Activated T-helper 9 cell treated with anti-CD3 and anti-CD28 coated beads, Interleukin-2, amount 50 U/mL, for 16 hours (primary cell): ENCODE results near the gene SLC18A3.
A peak's percentile ranks its signal among the peaks of the same experiment; 100 is the strongest.

Experiments
- DNase-seq: peaks from one replicate; pipeline ENCODE4 v3.0.0-alpha.2; 2020; ENCODE audit warnings: low read depth

SLC18A3 gene

DNA sequence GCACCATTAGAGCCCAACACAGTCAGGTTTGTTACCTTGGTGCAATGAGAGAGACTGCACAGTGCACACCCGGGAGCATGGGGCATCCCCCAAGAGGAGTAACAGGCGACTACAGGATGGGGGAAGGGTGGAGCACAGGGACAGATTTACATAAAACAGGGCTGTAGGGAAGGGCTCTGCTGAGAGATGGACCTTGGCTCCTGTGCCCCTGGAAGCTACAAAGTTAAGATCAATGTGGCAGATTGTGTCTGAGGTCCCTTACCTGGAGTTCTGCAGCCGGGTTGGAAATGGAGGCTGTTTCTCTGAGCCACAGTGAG, 13.7 kb upstream of the SLC18A3 start:
- no peak for DNase-seq

- DNase-seq: no peak
Measured at GRCh38 chr10:49596836-49597235, 13.3 kb upstream of the SLC18A3 start.

DNA sequence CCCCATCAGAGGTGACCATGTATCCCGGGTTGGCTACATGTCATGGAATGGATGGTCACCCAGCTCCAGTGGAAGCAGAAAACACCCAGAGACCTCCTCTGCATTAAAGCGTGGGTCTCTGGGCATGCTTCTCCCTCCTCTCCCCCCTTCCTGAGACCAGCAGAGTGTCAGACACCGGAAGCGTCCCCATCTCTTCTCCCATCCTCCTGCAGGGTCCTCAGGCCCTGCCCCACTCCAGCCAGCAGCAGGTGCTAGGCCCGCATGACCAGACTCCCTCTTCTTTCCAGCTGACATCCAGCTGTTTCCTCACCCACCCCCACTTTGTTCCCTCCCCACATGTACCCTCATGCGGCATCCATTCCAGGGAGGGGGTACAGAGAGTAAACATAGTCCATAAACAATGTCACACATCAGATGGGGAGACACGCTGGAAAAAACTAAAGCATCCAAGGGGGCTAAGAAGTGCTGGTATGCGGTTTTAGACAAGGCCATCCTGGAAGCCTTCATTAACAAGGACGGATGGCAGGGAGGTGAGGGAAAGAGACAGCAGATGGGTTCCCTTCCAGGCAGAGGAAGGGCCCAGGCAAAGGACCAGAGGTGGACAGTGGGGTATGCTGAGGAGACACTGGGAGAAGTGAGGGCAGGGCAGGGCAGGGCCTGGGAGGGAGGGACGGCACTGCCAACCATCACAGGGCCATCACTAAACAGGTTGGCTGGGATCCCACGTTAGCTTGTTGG, 12.5 kb upstream of the SLC18A3 start:
- no peak for DNase-seq

GRCh38 chr10:49598164-49598856, 11.8 kb upstream of the SLC18A3 start:
- DNase-seq: no peak

DNA sequence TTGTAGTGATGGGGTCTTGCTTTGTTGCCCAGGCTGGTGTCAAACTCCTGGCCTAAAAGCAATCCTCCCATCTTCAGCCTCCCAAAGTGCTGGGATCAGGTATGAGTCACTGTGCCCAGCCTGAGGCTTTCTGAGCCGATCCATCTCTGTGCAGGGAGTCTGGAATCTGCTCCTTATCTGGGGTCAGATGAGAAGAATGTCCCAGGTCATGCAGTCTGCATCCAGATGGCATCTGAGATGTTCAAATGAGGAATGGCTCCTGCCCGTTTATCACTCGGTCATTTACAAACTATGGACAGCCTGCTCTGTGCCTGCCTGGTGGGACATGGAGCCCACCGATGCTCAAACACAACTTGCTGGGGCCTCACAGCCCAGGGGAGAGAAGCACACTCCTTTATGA, 11.1 kb upstream of the SLC18A3 start:
- DNase-seq: no peak

GRCh38 chr10:49599546-49599945, 10.6 kb upstream of the SLC18A3 start:
- DNase-seq: no peak

DNA sequence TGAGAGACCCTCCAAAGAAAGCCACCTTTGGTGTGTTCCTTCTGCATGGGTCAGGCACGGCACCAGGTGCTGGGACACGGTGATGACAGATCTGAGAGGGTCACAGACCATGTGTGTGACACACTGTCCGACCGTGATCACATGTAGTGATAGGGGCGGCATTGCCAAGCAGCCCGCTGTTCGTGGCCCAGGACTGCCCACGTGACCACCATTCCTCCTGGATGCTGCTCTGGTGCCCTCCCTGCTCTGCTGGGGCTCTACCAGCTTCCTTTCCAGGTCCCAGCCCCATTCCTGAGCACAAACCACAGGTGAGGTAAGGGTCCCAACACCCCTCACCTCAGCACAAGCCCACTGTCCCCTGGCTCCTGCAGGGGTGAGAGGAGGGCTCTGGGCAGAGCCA, 10.1 kb upstream of the SLC18A3 start:
- no peak for DNase-seq

DNA sequence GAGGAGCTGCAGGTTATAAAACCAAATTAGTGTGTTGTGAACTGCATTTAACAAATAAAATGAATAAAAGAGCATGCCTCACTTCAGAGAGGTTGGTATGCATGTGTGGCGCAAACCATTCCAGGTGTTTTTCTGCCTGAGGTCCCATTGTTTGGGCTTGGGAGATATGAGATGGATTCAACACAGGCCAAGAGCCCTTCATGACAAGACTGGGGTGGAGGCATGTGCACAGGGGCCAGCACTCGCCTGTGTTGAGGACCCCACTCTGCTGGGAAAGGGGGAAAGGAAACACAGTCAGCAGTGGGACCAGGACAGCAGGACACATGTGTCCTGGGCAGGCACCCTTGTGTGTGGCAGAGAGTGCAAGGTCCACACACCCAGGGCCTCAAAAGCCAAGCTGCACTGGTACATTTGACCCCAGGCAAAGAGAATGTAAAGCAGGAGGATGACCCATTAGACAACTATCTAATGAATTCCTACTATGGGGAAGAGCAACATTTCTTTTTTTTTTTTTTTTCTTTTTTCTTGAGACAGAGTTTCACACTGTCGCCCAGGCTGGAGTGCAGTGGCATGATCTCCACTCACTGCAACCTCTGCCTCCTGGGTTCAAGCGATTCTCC, 9.2 kb upstream of the SLC18A3 start:
- DNase-seq: no peak

DNA sequence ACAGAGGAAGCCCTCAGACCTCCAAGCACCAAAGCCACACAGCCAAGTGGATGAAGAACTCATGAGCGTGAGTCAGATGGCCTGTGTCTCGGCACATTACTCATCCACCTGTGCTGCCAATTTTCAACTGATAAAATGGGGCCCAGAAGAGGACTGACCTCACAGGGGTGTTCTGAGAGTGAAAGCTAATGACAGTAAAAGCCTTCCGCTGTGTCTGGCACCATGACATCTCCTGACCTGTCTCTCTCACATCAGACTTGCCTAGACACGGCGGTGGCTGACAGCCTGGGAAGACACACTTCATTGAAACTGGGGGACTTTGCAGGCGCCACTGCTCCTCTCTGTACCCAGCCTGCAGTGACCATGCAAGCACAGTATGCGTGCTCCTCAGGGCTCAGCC, 8.3 kb upstream of the SLC18A3 start:
- no peak for DNase-seq

DNA sequence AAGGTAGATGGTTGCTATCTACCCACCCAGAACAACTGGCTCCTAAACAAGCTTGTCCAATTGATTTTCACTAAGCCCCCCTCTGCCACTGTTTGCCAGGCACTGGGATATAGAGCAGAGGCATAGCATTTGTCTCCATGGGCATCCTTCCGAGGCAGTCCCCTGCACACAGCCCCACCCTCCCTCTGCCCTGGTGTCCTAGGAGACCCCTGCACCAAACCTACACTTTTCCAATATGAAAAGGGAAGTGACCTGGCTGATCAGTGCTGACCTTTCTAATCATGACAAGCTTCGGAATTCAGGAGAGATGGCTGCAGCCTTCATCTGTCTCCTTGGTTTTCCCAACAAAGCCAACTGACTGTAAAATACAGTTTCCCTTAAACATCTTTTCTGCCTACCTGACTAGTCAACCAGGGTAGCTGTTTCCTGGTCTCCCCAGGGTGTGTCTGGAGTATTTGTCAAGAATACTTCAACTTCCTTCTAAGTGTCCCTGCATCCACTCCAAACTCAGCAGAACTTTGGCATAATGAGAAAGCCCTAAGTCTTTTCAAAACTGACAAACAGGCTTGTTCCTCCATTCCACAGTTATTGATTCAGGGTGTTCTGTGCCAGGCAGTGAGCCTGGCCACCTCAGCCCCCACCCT, 7.6 kb upstream of the SLC18A3 start:
- no peak for DNase-seq

GRCh38 chr10:49605216-49605938, 4.7 kb upstream of the SLC18A3 start:
- no peak for DNase-seq

- DNase-seq: no peak
Measured at GRCh38 chr10:49605939-49606509, 4.1 kb upstream of the SLC18A3 start.

DNA sequence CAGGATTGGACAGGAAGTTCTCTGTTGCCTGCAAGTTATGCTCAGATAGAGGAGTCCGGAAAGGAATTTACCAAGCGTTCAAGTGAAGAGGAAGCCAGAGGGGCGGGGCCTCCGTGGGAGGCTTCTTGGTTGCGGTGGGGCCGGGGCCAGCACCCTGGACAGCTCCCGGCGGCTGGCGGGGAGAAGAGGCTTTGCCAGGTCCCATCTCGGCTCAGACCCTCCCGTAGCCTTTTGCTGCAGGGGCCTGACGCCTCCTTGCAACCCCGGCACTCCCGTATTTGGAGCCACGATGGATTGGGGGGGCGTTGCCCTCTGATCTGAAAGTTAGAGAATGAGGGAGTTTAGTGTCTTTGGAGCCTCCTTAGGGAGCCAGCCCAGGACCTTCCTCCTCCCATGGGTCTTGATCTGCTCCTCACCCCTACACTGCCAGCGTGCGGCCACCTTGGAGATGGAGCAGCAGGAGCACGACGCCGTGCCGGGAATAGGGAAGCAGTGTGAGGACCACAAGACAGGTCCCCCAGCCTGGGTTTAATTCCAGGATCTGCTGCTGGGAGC, 3.1 kb upstream of the SLC18A3 start:
- DNase-seq: peak; percentile 30

DNA sequence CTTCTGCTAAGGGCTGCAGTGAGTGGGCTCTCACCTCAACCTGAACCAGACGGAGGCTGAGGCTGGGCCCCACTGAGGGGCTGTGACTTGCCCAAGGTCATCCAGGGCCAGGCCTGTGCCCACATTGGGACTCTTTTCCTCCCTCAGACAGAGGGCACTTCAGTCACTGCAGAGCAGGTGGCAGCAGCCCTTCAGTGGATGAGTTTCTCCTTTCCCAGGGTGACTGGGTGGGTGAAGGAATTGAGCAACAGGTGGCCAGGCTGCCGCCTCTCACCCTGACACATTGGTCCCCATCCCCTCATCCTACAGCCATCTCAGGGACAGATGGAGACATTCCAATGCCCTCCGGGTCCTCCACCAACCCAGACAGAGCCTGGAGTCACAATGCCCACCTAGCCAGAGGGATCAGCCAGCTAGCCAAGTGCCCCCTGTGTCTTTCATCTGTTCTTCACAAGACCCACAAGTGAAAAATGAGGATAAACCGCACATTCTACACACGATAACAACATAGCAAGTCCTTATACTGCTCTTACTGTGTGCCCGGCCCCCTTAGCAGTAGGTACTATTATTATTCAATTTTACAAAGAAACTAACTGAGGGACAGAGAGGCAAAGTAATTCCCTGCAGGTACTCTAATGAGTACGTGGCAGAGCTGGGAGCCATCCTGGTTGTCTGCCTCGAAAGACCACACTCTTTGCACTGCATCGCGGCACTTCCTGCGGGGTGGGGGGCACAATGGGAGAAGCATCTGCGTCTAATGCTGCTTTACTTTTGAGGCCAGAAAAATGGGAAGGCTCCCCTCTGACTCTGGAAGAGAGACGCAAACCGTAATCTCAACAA, 1.7 kb upstream of the SLC18A3 start:
- no peak for DNase-seq

DNA sequence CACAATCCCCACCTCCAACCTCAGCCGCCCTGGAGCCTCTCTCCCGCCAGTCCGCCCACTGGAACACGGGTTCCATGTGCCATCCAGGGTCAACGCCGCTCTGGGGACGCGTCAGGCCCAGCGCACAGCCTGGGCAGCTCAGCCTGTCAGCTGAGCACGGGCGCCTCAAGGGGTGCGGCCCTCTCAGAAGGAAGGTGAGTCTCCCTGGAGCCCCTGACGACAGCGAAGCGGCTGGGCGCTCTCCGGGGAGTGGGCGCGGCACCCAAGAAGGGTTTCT, 1.2 kb upstream of the SLC18A3 start:
- no peak for DNase-seq

GRCh38 chr10:49609283-49610113, 612 bp upstream of the SLC18A3 start:
- DNase-seq: no peak

GRCh38 chr10:49610458-49611165, 502 bp downstream of the SLC18A3 start:
- DNase-seq: no peak

DNA sequence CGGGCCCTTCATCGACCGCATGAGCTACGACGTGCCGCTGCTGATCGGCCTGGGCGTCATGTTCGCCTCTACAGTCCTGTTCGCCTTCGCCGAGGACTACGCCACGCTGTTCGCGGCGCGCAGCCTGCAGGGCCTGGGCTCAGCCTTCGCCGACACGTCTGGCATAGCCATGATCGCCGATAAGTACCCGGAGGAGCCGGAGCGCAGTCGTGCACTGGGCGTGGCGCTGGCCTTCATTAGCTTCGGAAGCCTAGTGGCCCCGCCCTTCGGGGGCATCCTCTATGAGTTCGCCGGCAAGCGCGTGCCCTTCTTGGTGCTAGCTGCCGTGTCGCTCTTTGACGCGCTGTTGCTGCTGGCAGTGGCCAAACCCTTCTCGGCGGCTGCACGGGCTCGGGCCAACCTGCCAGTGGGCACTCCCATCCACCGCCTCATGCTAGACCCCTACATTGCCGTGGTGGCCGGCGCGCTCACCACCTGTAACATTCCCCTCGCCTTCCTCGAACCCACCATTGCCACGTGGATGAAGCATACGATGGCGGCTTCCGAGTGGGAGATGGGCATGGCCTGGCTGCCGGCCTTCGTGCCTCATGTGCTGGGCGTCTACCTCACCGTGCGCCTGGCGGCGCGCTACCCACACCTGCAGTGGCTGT, 1.2 kb downstream of the SLC18A3 start:
- DNase-seq: no peak
